ENCODE results near the gene UBAC2. TPM values are rescaled to one million over a fixed set of nuclear protein-coding genes. Genes with fewer than 3 reads are reported as not detected.

UBAC2 gene
- total RNA-seq, 1 experiment from 2014 or later: 41.0 TPM

- no TSS peak for BruUV-seq (replicated peaks)
- Mint-ChIP-seq H3K36me3 (ENCODE audit: insufficient read depth, unreplicated experiment) (no peaks in the 10 kb centered on the region), H3K9me3 (ENCODE audit: low read depth, unreplicated experiment) (no peaks in the 10 kb centered on the region), H3K4me3 (ENCODE audit: low read depth, unreplicated experiment) (no peak overlapping the region), H3K27me3 (ENCODE audit: unreplicated experiment) (no peaks in the 10 kb centered on the region), H3K27ac (ENCODE audit: unreplicated experiment) (no peak overlapping the region), H3K4me1 (ENCODE audit: low read depth, unreplicated experiment) (no peaks in the 10 kb centered on the region)
- TF ChIP-seq CTCF (IDR thresholded peaks at IDR 0.05; ENCODE audit: unreplicated experiment): no peak
- DNase-seq: no peak
- CTCF ChIA-PET: no interaction called here
- intact Hi-C loops (cut with micrococcal nuclease; ENCODE audit: unreplicated experiment): no loop called here
Measured at GRCh38 chr13:99305566-99305965, 104.9 kb downstream of the UBAC2 start.

- Mint-ChIP-seq H3K27ac (ENCODE audit: unreplicated experiment) (no peak within 1 kb of the TSS), H3K4me3 (ENCODE audit: low read depth, unreplicated experiment) (no peak within 1 kb of the TSS), H3K4me1 (ENCODE audit: low read depth, unreplicated experiment) (no peaks in the 10 kb centered on the region), H3K36me3 (ENCODE audit: insufficient read depth, unreplicated experiment) (no peaks in the 10 kb centered on the region), H3K27me3 (ENCODE audit: unreplicated experiment) (no peaks in the 10 kb centered on the region), H3K9me3 (ENCODE audit: low read depth, unreplicated experiment) (no peaks in the 10 kb centered on the region)
- DNase-seq: no peak
- no peak for TF ChIP-seq CTCF (IDR thresholded peaks at IDR 0.05; ENCODE audit: unreplicated experiment)
- CTCF ChIA-PET: no interaction called here
- intact Hi-C loops (cut with micrococcal nuclease; ENCODE audit: unreplicated experiment): no loop called here
- BruUV-seq (replicated peaks): no TSS peak
Measured at GRCh38 chr13:99307247-99307646, 106.6 kb downstream of the UBAC2 start, which contains the start of gene GPR183. GPR183 (minus strand) TSS chr13:99307399; CDS start chr13:99296145, 11,254 bp downstream.

GRCh38 chr13:99307648-99308339 lies 107.1 kb downstream of the UBAC2 start:
- Mint-ChIP-seq H3K27me3 (ENCODE audit: unreplicated experiment) (no peaks in the 10 kb centered on the region), H3K9me3 (ENCODE audit: low read depth, unreplicated experiment) (no peaks in the 10 kb centered on the region), H3K4me1 (ENCODE audit: low read depth, unreplicated experiment) (no peaks in the 10 kb centered on the region), H3K27ac (ENCODE audit: unreplicated experiment) (no peak overlapping the region), H3K36me3 (ENCODE audit: insufficient read depth, unreplicated experiment) (no peaks in the 10 kb centered on the region), H3K4me3 (ENCODE audit: low read depth, unreplicated experiment) (no peak overlapping the region)
- intact Hi-C loops (cut with micrococcal nuclease; ENCODE audit: unreplicated experiment): no loop called here
- CTCF ChIA-PET: no interaction called here
- BruUV-seq (replicated peaks): no TSS peak
- no peak for TF ChIP-seq CTCF (IDR thresholded peaks at IDR 0.05; ENCODE audit: unreplicated experiment)
- DNase-seq: no peak

- CTCF ChIA-PET: no interaction called here
- Mint-ChIP-seq H3K9me3 (ENCODE audit: low read depth, unreplicated experiment) (no peaks in the 10 kb centered on the region), H3K4me1 (ENCODE audit: low read depth, unreplicated experiment) (no peaks in the 10 kb centered on the region), H3K4me3 (ENCODE audit: low read depth, unreplicated experiment) (no peak overlapping the region), H3K36me3 (ENCODE audit: insufficient read depth, unreplicated experiment) (no peaks in the 10 kb centered on the region), H3K27ac (ENCODE audit: unreplicated experiment) (no peak overlapping the region), H3K27me3 (ENCODE audit: unreplicated experiment) (no peaks in the 10 kb centered on the region)
- intact Hi-C loops (cut with micrococcal nuclease; ENCODE audit: unreplicated experiment): no loop called here
- no peak for TF ChIP-seq CTCF (IDR thresholded peaks at IDR 0.05; ENCODE audit: unreplicated experiment)
- BruUV-seq (replicated peaks): no TSS peak
- DNase-seq: no peak
Measured at GRCh38 chr13:99308471-99309087, 107.9 kb downstream of the UBAC2 start.
